Limb (tissue), 2 donors: ENCODE measurements around the gene SRGAP2C.
"Not testable (repeated sequence)": the region's sequence is repeated elsewhere in the genome, so short reads cannot be mapped to it uniquely, and the experiment has no call there.

Experiments used
- DNase-seq, 2 donors: peaks; one replicate each; pipeline ENCODE4 v3.0.0-alpha.2; 2016; ENCODE audit errors: extremely low spot score in 2 of 2

The SRGAP2C gene

DNA sequence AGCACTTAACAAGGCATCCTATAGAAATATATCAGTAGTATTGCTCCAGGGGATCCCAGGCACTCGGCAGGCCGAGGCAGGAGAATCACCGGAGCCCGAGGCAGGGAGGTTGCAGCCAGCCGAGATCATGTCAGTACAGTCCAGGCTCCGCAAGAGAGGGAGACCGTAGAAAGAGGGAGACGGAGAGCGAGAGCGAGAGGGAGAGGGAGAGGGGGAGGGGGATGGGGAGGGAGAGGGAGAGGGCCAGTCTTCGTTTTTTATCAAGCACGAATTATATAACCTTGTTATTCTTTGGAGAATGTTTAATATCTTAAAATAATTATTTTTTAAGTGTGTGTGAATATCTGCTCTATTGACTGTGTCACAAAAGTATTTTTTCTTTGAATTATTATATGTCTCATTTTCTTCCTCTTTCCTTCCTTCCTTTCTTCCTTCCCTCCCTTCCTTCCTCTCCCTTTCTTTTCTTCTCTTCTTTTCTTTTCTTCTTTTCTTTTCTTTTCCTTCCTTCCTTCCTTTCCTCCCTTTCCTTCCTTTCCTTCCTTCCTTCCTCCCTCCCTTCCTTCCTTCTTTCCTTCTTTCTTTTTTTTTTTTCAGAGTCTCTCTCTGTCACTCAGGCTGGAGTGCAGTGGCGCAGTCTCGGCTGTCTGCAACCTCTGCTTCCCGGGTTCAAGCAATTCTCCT is 233.7 kb downstream of the SRGAP2C start:
- DNase-seq, result no peak

DNA sequence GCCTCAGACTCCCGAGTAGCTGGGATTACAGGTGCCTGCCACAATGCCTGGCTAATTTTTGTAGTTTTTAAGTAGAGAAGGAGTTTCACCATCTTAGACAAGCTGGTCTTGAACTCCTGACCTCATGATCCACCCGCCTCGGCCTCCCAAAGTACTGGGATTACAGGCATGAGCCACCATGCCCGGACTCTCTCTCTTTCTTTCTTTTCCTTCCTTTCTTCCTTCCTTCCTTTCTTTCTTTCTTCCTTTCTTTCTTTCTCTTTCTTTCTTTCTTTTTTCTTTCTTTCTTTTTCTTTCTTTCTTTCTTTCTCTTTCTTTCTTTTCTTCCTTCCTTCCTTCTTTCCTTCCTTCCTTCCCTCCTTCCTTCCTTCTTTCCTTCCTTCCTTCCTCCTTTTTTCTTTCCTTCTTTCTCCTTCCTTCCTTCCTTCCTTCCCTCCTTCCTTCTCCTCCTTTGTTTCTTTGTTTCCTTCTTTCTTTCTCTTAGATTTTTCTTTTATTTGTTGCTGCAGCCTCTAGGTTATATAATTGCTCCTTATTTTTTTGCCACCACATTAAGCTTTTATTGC is 234.4 kb downstream of the SRGAP2C start:
- not testable (repeated sequence) for DNase-seq

DNA sequence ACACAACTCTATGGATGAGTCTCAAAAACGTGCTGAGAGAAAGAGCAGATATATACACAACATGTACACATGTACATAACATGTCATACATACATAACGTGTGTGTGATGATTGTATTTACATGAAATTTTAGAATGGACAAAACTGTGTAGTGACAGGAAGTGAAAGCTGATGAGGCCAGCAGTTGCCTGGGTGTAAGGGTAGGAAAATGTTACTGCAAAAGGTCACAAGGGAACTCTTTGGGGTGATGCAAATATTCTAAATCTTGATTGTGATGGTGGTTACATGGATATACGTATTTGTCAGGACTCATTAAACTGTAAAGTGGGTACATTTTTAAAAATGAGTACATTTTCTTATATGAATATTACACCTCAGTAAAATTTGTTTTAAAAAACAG is 236.7 kb downstream of the SRGAP2C start:
- not testable (repeated sequence) for DNase-seq

DNA sequence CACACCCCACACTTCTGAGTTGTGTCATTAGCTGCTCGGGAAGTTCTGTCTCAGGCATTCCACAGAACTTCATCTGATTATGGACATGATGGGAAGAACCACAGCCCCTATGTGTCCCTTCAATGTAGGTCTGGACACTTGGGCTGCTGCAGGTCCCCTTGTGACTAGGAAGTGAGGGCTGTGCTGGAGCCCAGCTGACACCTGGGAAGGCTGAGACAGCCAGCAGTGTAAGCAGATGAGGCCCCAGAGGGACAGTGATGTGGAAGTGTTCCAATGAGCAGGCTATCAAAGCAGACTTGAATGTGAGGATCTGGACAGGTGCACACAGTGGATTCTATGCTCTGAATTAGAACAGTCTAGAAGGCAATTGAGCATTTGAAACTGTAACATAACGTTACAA is 239.2 kb downstream of the SRGAP2C start:
- DNase-seq, result not testable (repeated sequence)

DNA sequence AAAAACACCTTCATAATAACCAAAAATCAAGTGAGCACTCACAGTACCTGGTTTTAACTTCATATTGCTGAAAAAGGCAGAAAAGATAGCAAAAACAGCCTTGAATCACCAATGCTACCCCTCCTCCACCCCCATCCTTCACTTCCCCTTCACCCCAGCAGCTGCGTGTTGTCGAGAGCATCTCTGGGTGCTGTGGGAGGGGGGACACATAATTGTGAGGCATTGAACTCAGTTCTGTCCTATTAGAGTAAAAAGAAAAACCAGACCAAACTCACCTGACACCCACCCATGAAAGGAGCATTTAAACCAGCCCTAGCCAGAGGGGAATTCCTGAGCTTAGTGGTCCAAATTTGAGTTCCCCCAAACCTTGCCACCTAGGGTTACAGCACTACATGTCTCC is 248.7 kb downstream of the SRGAP2C start:
- not testable (repeated sequence) for DNase-seq

DNA sequence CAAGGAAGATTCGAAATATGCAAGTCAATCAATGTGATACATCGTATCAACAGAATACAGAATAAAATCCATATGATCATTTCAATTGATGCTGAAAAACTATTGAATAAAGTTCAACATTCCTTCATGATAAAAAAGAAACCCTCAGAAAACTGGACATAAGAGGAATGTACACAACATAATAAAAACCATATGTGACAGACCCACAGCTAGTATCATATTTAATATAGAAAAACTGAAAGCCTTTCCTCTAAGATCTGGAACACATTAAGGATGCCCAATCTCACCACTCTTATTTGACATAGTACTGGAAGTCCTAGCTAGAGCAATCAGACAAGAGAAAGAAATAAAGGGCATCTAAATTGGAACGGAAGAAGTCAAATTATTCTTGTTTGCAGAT is 254.1 kb downstream of the SRGAP2C start:
- not testable (repeated sequence) for DNase-seq

DNA sequence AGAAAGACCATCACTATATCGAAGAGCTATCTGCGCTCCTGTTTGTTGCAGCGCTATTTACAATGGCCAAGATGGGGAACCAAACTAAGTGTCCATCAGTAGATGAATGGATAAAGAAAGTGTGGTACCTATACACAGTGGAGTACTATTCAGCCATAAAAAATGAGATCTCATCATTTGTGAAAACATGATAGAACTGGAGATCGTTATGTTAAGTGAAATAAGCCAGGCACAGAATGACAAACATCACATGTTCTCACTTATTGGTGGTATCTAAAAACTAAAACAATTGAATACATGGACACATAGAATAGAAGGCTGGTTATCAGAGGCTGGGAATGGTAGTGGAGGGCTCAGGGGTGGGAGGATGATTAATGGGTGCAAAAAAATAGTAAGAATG is 256.2 kb downstream of the SRGAP2C start:
- DNase-seq, result no peak
